GM15510 (cell line): ENCODE results near the gene PHRF1.

ENCODE experiments used
- POLR2A ChIP-seq: IDR thresholded peaks from 3 replicates; pipeline ENCODE4 v1.6.1; 2011; ENCODE audit warnings: borderline replicate concordance; ENCODE audit not compliant: insufficient read length; ENCODE audit errors: extremely low read depth

PHRF1 gene

GRCh38 chr11:650482-650881, 74.2 kb downstream of the PHRF1 start:
- no peak for TF ChIP-seq POLR2A

GRCh38 chr11:653837-654236, 77.6 kb downstream of the PHRF1 start:
- no peak for TF ChIP-seq POLR2A

- no peak for TF ChIP-seq POLR2A
These were observed 78.9 kb downstream of the PHRF1 start for GRCh38 chr11:655036-655726.

- TF ChIP-seq POLR2A = no peak
These were observed 80.2 kb downstream of the PHRF1 start for GRCh38 chr11:656426-656825.

GRCh38 chr11:656866-657265, 80.6 kb downstream of the PHRF1 start:
- no peak for TF ChIP-seq POLR2A

- no peak for TF ChIP-seq POLR2A
These were observed 81.4 kb downstream of the PHRF1 start for GRCh38 chr11:657691-658126.

- no peak for TF ChIP-seq POLR2A
These were observed 83.3 kb downstream of the PHRF1 start for GRCh38 chr11:659532-660085.

- no peak for TF ChIP-seq POLR2A
These were observed 84.0 kb downstream of the PHRF1 start for GRCh38 chr11:660281-660680.

GRCh38 chr11:660681-661444, 84.6 kb downstream of the PHRF1 start:
- TF ChIP-seq POLR2A = no peak
